ENCODE measurements around the gene RHO. TPM values are rescaled to one million over a fixed set of nuclear protein-coding genes. Genes with fewer than 3 reads are reported as not detected.

RHO gene
- total and polyA plus RNA-seq, 10 of the 15 experiments (the other 5 are each of a cell fraction or from before 2014, with no cell fraction given): not detected

DNA sequence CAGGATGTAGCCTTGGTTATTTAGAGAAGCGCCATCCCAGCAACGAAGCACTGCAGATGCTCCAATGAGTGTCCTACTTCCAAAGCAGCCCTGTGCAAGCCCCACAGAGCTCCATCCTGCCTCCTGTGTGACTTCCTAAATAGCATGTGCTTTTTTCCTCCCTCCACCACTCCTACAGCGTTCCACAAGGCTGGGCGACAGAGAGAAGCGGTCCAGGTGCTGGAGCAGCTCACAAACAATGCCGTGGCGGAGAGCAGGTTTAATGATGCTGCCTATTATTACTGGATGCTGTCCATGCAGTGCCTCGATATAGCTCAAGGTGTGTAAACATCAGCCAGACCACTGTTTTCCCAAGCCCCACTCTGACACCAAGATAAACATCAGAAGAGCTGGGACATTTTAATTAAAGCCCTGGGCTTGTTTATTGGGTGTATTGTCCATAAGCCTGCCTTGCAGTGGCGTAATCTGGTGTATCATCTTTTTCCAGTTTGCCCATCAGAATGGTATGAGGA, 22.2 kb upstream of the RHO start:
- in situ Hi-C loops (cut with MboI) (no loop called here), intact Hi-C loops (cut with micrococcal nuclease; ENCODE audit: unreplicated experiment) (no loop called here)
- no peaks in the 10 kb centered on the region for H3K4me1 ChIP-seq (ENCODE audit: control insufficient read depth, insufficient read depth, low read length)
- no peak overlapping the region for H2AFZ ChIP-seq (ENCODE audit: control insufficient read depth, low read depth, low read length)
- H4K20me1 ChIP-seq (ENCODE audit: control insufficient read depth, insufficient read depth): no peaks in the 10 kb centered on the region
- H3K9me3 ChIP-seq (replicated peaks; ENCODE audit: control insufficient read depth, insufficient read depth, low read length): no peaks in the 10 kb centered on the region
- no peak overlapping the region for H3K9ac ChIP-seq (ENCODE audit: control insufficient read depth, insufficient read depth, low read length)
- no peak for FAIRE-seq
- ChIA-PET SMC1A (ENCODE audit: uncharacterized antibody, unreplicated experiment) (no interaction called here), POLR2A (interaction anchor here (0.5 kb wide), 1 partner anchor 31 kb away, joined by 7 read pairs; no protein-coding TSS in a partner anchor), RAD21 (ENCODE audit: unreplicated experiment) (no interaction called here), CTCF (no interaction called here)
- H3K27me3 ChIP-seq (replicated peaks in 1 of 2; ENCODE audit: control insufficient read depth in 2 of 2, insufficient read depth in 2 of 2, low read length in 1 of 2): no peaks in the 10 kb centered on the region
- no peak overlapping the region for H3K4me2 ChIP-seq (ENCODE audit: control insufficient read depth, insufficient read depth)
- no peak for ATAC-seq
- H3K4me3 ChIP-seq: no peak overlapping the region
- TF ChIP-seq, protein P1, sequence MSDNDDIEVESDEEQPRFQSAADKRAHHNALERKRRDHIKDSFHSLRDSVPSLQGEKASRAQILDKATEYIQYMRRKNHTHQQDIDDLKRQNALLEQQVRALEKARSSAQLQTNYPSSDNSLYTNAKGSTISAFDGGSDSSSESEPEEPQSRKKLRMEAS (IDR thresholded peaks at IDR 0.05; ENCODE audit: low read depth, low read length): no peak
- TF ChIP-seq ZSCAN29 (IDR thresholded peaks at IDR 0.05) (no peak), TARDBP (IDR thresholded peaks at IDR 0.05; ENCODE audit: borderline replicate concordance) (no peak), CREB1 (IDR thresholded peaks at IDR 0.05; ENCODE audit: low read depth) (no peak), RAD21 (IDR thresholded peaks at IDR 0.05; ENCODE audit: insufficient read depth, low read depth, low read length) (no peak), CHD2 (IDR thresholded peaks at IDR 0.05; ENCODE audit: borderline replicate concordance, low read depth, low read length) (no peak), BRCA1 (IDR thresholded peaks at IDR 0.05; ENCODE audit: low read depth, low read length) (no peak)
- TF ChIP-seq, protein P2, sequence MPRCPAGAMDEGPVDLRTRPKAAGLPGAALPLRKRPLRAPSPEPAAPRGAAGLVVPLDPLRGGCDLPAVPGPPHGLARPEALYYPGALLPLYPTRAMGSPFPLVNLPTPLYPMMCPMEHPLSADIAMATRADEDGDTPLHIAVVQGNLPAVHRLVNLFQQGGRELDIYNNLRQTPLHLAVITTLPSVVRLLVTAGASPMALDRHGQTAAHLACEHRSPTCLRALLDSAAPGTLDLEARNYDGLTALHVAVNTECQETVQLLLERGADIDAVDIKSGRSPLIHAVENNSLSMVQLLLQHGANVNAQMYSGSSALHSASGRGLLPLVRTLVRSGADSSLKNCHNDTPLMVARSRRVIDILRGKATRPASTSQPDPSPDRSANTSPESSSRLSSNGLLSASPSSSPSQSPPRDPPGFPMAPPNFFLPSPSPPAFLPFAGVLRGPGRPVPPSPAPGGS (IDR thresholded peaks at IDR 0.05; ENCODE audit: borderline replicate concordance, insufficient read depth, low read depth, low read length, poor library complexity, severe bottlenecking): no peak
- DNase-seq (ENCODE audit: low read depth, low spot score): no peak
- 91% methylated on average over 9 of the region's 9 CpGs for WGBS (ENCODE audit: insufficient coverage, insufficient replicate concordance, low lambda C conversion rate, missing lambda C conversion rate)
- no peak overlapping the region for H3K27ac ChIP-seq (ENCODE audit: control insufficient read depth, insufficient read depth)
- no peaks in the 10 kb centered on the region for H3K79me2 ChIP-seq (ENCODE audit: control insufficient read depth, insufficient read depth, low read length)
- H3K36me3 ChIP-seq (ENCODE audit: control insufficient read depth in 2 of 2, insufficient read depth in 2 of 2, low read length in 1 of 2): no peaks in the 10 kb centered on the region; a peak in 1 of 4 replicates
- no TSS peak for BruUV-seq (replicated peaks)

Measured in GM12878 (cell line).